Bronchus fibroblast of lung (primary cell): ENCODE measurements around the gene ITK. TPM values are rescaled to one million over a fixed set of nuclear protein-coding genes. Genes with fewer than 3 reads are reported as not detected.

Source experiments
- total RNA-seq: library from RNA; depleted of rRNA; stranded (reverse); fragments of >200 nt; gene quantifications from 2 replicates; pipeline ENCODE4 v1.2.3, GENCODE V29; 2015

ITK gene
- not detected in 2 replicates for total RNA-seq

DNA sequence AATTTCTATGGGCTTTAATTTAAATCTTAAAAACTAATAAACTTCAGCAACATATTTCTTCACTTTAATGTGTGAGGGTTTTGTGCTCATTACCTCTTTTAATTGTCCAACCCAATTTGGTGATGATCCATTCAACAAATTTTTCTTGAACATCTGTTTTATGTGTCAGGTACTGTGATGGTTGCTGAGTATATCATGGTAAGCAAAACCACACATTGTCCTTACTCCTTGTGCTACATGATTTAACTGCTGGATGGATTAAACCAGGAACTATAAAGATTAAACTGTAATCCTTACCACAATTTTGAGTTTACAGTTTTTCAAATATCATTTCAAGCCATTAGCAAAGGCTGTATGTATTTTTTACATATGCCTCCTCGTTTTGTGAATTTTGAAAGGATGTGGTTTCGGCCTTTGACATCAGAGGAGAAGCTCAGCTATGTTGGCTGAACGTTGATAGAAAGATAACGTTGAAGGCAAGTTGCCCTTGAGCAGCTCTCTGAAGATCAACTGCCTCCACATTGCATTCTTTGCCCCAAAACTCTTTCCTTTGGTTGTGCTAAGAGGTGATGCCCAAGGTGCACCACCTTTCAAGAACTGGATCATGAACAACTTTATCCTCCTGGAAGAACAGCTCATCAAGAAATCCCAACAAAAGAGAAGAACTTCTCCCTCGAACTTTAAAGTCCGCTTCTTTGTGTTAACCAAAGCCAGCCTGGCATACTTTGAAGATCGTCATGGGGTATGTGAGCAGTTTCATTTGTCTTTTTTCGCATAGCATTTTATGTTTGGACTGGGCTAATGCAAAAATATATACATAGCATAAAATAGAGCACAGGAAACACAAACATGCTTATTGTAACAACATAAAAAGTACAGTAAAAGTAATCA, at the start of gene ITK:
TSS of gene ITK (plus strand) at position 467 of the 891 bp plus-strand sequence. CDS start at position 605, 138 bp downstream.

DNA sequence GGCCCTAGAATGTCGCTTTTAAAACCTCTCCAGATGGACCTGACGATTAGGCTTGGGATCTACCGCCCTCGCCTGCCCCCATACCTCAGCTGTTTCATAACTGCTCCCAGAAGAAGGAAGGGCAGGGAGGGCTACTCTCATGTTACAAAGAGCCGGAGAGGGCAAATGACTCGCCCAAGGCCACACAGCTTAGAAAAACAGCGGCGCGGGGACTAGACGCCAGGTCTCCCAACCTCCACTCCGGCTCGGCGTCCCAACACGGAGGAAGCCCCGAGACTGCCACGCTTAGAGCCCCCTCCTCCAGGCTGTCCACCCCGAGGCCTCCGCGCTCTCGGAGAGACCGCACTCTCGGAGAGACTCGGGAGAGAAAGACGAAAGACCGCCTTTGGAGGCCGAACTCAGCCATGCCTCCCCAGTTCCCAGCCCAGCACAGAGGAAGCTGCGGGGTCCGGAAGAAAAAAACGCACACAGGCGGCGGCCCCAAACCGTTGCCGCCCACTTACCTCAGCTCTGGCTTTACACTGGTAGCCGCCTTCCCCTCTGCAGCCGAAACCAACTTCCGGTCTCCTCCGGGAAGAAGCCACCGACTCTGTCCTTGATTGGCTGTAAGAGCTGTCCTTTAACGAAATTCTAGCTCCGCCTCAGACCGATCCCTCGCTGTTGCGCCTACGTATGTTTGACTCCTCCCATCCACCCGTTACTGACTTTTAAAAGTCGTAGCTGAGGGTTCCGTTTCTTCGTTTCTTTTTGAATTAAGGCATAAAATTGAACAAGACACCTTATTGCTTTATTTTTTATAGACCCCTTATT, 38.1 kb upstream of the ITK start, which contains the start of gene MED7:
TSS of gene MED7 (minus strand) at position 549 of the 810 bp plus-strand sequence. CDS start 3,434 bp downstream, outside the sequence.

DNA sequence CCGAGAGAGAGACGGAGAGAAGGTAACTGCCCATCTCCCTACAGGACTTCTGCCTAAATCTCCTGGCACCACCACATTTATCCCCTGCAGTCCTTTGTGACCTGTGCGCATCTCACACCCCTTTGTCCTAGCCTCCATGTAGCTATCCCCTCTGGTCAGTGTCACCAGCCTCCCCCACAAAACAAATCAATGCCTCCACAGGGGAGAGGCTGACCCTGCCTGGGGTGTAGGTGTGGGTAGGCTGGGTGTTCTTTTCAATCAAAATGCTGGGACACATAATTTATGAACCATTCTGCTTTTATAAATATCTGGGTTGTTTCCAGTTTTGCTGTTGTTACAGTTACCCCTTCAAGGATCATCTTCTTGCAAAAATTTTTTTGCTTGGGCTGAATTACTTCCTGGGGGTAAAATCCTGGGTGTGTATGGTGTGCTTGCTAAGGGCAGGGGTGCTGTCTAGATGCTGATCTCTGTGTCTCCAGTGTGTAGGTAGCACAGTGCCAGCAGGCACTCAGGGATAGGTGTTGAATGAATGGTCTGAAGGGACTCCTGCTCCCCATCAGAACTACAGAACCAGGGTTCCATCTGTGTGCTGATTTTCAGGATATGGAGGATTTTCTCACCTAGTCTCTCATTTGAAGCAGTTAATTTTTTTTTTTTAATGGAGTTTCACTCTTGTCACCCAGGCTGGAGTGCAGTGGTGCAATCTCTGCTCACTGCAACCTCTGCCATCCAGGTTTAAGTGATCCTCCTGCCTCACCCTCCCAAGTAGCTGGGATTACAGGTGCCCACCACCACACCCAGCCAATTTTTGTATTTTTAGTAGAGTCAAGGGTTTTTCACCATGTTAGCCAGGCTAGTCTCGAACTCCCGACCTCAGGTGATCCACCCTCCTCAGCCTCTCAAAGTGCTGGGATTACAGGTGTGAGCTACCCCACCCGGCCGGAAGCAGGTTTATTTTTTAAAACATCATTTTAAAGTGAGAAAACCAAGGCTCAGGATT, 14.1 kb upstream of the ITK start, which contains the start of gene GARIN3:
TSS of gene GARIN3 (minus strand) at position 51 of the 1,000 bp plus-strand sequence. CDS start 96 bp downstream, outside the sequence.

DNA sequence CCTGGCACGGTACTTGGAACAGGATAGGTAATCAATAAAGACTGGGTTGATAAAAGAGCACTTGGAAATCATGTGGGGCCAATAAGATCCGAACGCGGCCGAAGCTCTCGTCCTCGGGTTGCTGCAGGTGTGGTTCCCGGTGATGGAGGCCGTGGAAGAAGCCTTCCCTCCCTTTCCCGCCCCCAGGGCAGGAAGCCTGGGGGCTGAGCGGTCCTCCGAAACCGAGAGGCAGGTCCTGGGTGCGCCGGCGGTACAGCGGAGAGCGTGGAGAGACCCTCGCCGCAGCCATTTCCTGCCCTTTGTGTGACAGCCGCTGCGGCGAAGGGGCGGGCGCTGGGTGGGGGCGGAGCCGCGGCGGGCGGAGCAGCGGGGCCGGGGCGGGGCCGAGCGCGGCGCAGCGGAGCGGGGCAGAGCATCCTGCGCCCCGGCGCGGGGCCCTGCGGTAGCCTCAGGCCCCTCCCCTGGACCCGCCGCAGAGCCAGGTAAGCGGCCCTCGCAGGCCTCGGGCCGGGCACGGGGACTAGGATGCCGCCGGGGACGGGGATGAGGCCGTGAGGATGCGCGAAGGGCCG, 85.2 kb downstream of the ITK start, which contains the start of gene CYFIP2:
TSS of gene CYFIP2 (plus strand) at position 410 of the 572 bp plus-strand sequence. CDS start 19,239 bp downstream, outside the sequence.

Other genes starting within 250 kb of the ITK start
- gene TIMD4, start 217.6 kb upstream of the ITK start, total RNA-seq = not detected in 2 replicates
- not detected in 2 replicates for gene HAVCR1, start 121.7 kb upstream of the ITK start, total RNA-seq
- gene HAVCR2, start 71.8 kb upstream of the ITK start, total RNA-seq = under 0.01 and 0.17 TPM in 2 replicates
- gene MED7, start 38.0 kb upstream of the ITK start, total RNA-seq = 8.6 TPM in 2 replicates
- not detected in 2 replicates for gene GARIN3, start 14.6 kb upstream of the ITK start, total RNA-seq
- 6.7 and 10.3 TPM in 2 replicates for gene CYFIP2, start 85.3 kb downstream of the ITK start, total RNA-seq